ENCODE results near the gene CABCOCO1. TPM values are rescaled to one million over a fixed set of nuclear protein-coding genes. Genes with fewer than 3 reads are reported as not detected.

Gene CABCOCO1
- total RNA-seq, 1 donor from 2014 or later: 0.30 TPM

DNA sequence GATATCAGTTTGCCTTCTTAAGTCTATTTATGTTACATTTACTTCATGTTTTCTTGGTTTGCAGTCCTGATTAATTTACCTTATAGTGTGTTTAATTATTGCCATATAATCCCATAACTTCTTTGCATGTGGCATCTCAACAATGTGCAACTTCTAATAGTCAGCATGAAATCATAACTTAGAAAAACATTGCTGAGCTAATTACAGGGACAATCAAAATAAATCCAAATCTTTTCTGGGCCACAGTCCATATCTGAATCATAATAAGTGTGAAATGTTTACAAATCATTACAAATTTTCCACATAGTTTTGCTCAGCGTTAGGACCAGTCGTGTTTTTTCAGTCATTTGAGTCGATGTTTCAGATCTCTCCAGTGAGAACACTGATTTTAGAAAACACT, 29.1 kb upstream of the CABCOCO1 start:
- no peak for TF ChIP-seq CTCF (conservative IDR thresholded peaks at IDR 0.05)
- Mint-ChIP-seq H3K27me3 (ENCODE audit: low read depth) (no peaks in the 10 kb centered on the region), H3K4me1 (peaks cover 8% of the 10 kb centered on the region), H3K27ac (ENCODE audit: unreplicated experiment) (no peak overlapping the region), H3K9me3 (peaks cover 4% of the 10 kb centered on the region), H3K36me3 (ENCODE audit: low read depth) (no peaks in the 10 kb centered on the region), H3K4me3 (no peak overlapping the region)
- DNase-seq (ENCODE audit: low read depth, low spot score): no peak

GRCh38 chr10:61634746-61635145, 28.0 kb upstream of the CABCOCO1 start:
- H3K27ac Mint-ChIP-seq (ENCODE audit: unreplicated experiment): no peak overlapping the region
- no peak for TF ChIP-seq CTCF (conservative IDR thresholded peaks at IDR 0.05)
- no peaks in the 10 kb centered on the region for H3K27me3 Mint-ChIP-seq (ENCODE audit: low read depth)
- H3K4me3 Mint-ChIP-seq: no peak overlapping the region
- no peak for DNase-seq (ENCODE audit: low read depth, low spot score)
- H3K36me3 Mint-ChIP-seq (ENCODE audit: low read depth): no peaks in the 10 kb centered on the region
- H3K4me1 Mint-ChIP-seq: no peaks in the 10 kb centered on the region
- peaks cover 4% of the 10 kb centered on the region for H3K9me3 Mint-ChIP-seq

DNA sequence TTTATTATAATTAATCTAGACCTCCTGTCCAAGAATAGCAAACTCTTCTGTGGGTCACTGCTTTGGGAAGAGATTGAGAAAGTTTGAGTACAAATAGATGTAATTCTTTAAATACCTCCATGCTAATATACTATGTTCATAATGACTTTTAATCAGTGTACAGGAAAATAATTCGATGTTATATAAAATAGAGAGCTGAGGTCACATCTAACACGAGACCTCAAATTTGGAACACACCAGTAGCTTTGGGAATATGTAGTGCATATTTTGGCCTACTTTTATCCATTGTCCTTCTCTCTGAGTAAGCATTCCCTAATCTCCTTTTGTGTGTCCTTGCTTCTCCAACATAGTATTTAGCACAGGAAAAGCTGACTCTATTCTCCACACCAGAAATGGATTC, 27.3 kb upstream of the CABCOCO1 start:
- no peak overlapping the region for H3K27ac Mint-ChIP-seq (ENCODE audit: unreplicated experiment)
- DNase-seq (ENCODE audit: low read depth, low spot score): no peak
- H3K4me3 Mint-ChIP-seq: no peak overlapping the region
- no peaks in the 10 kb centered on the region for H3K4me1 Mint-ChIP-seq
- no peaks in the 10 kb centered on the region for H3K27me3 Mint-ChIP-seq (ENCODE audit: low read depth)
- TF ChIP-seq CTCF (conservative IDR thresholded peaks at IDR 0.05): no peak
- H3K9me3 Mint-ChIP-seq: peaks cover 4% of the 10 kb centered on the region
- no peaks in the 10 kb centered on the region for H3K36me3 Mint-ChIP-seq (ENCODE audit: low read depth)

- Mint-ChIP-seq H3K4me1 (no peaks in the 10 kb centered on the region), H3K27ac (ENCODE audit: unreplicated experiment) (no peak overlapping the region), H3K27me3 (ENCODE audit: low read depth) (no peaks in the 10 kb centered on the region), H3K4me3 (no peak overlapping the region), H3K36me3 (ENCODE audit: low read depth) (no peaks in the 10 kb centered on the region), H3K9me3 (peaks cover 4% of the 10 kb centered on the region)
- no peak for DNase-seq (ENCODE audit: low read depth, low spot score)
- no peak for TF ChIP-seq CTCF (conservative IDR thresholded peaks at IDR 0.05)
Observed at GRCh38 chr10:61635932-61636331, 26.8 kb upstream of the CABCOCO1 start.

DNA sequence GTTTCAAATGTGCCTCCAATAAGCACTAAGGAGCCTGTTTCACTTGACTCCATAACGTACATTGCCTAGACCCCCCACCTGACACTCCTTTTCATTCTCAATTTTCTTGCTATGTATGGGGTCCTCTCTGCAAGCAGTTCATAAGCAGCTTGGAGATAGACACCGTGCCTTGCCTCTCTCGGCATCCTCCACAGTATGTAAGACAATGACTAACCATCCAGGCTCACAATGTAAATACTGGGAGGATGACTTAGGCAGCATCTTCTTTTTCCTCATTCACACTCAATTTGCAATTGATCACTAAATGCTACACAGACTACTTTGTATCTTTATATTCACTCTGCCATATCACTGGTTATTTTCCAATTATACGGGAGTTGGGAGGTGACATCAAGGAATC, 22.8 kb upstream of the CABCOCO1 start:
- no peak overlapping the region for H3K27ac Mint-ChIP-seq (ENCODE audit: unreplicated experiment)
- peaks cover 11% of the 10 kb centered on the region for H3K4me1 Mint-ChIP-seq
- no peaks in the 10 kb centered on the region for H3K9me3 Mint-ChIP-seq
- TF ChIP-seq CTCF (conservative IDR thresholded peaks at IDR 0.05): no peak
- no peak for DNase-seq (ENCODE audit: low read depth, low spot score)
- no peaks in the 10 kb centered on the region for H3K27me3 Mint-ChIP-seq (ENCODE audit: low read depth)
- H3K4me3 Mint-ChIP-seq: no peak overlapping the region
- no peaks in the 10 kb centered on the region for H3K36me3 Mint-ChIP-seq (ENCODE audit: low read depth)

DNA sequence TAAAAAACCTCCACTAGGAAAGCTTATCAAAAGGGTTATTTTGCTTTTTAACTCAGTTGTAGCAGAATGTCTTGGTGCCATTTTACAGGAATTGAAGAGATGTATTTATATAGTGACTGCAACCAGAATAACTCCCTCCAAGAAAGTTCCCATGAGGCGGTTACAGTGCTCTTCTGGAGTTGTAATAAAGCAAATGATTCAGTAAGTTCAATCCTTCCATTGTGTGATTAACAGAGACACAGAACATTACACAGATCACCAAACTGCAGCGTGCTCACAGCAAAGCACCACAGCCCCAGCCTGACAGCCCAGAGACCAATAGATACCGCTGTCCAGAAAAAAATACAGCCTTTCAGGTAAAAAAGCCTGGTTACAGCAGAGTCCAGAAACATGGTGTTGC, 21.9 kb upstream of the CABCOCO1 start:
- no peak for TF ChIP-seq CTCF (conservative IDR thresholded peaks at IDR 0.05)
- Mint-ChIP-seq H3K27me3 (ENCODE audit: low read depth) (no peaks in the 10 kb centered on the region), H3K4me1 (peaks cover 11% of the 10 kb centered on the region), H3K4me3 (no peak overlapping the region), H3K36me3 (ENCODE audit: low read depth) (no peaks in the 10 kb centered on the region), H3K27ac (ENCODE audit: unreplicated experiment) (no peak overlapping the region), H3K9me3 (no peaks in the 10 kb centered on the region)
- no peak for DNase-seq (ENCODE audit: low read depth, low spot score)

Data from neural crest cell (in vitro differentiated cells).